NCI-H82 treated with DMSO at 0.1 percent for 48 hours (cell line): ENCODE results near the gene SEC61A2.
"Not testable (repeated sequence)": the region's sequence is repeated elsewhere in the genome, so short reads cannot be mapped to it uniquely, and the experiment has no call there.

ENCODE experiments used
- DNase-seq: peaks from one replicate; lab custom pipeline; 2025; ENCODE audit not compliant: unreplicated experiment; lab: John Stamatoyannopoulos, UW

SEC61A2 gene

DNA sequence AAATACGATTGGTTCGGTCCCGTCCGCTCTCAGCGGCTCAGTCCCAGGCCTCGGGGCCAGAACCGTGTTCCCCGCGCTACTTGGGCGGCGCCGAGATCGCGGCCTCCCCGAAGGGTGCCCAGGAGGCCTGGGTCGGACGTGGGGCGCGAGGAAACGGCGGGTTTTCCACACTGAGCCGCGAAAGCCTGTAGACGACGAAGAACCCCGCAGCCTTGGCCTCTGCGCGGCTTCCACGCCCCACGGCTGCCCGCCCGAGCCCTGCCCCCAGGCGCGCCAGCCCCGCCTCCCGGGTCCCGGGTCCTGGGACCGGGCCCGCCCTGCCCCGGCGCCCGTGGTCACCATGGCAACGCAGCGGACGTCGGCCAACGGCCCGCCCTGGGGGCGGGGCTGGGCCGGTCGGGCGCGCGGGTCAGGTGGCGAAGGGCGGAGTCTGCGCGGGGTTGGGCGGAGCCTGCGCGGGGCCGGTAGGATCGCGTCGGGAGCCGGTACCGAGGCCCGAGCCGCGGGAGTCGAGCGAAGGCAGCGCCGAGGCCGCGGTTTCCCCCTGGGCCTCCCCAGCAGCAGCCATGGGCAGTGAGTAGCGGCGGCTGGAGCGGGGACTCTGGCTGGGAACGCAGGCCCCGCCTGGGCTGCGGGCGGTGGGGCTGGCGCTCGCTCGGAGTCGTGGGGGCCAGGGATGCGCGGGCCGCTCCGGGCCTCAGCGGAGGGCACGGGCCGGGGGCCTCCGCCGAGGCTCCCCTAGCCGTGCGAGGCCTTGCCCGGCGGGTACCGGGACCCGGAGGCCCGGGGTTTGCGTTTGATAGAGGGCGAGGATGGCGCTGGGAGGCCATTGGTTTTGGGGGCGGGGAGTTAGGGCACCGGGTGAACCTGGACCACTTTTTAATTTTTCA is at the start of gene SEC61A2:
Gene SEC61A2, plus strand, starts transcription at position 456 of the 890 bp plus-strand sequence. Its CDS starts 111 bp downstream, at position 567.
- DNase-seq: peak; percentile 39

- DNase-seq: no peak
Observed at GRCh38 chr10:12081470-12081869, 48.0 kb upstream of the SEC61A2 start.

GRCh38 chr10:12081879-12082557 is 47.5 kb upstream of the SEC61A2 start:
- DNase-seq: no peak

DNA sequence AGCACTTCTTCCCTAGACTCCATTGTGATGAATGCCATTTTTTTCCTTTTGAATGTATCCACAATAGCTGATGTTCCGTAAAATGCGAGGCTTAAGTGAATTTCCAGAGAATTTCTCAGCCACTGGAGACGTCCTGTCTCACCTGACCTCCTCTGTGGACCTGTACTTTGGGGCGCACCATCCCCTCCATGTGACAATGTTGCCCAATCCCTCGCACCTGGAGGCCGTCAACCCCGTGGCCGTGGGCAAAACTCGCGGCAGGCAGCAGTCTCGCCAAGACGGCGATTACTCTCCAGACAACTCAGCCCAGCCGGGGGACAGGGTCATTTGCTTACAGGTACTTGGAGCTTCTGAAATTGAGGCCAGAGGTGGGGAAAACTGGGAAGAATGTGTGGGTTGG is 40.6 kb upstream of the SEC61A2 start:
- DNase-seq: no peak

DNA sequence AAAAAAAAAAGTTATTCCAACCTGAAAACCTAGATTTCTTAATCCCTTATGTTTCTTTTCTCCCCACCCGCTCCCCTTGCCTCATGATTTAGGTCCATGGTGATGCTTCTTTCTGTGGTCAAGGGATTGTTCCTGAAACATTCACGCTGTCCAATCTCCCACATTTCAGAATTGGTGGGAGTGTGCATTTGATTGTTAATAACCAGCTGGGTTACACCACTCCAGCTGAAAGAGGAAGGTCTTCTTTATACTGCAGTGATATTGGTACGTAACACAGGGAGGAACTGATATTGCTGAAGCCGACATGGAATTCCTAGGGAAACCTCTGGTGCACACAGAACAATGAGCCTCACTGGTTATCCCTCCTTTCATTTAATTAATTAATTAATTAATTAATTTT is 38.1 kb upstream of the SEC61A2 start:
- no peak for DNase-seq

GRCh38 chr10:12097361-12097760 is 32.1 kb upstream of the SEC61A2 start:
- not testable (repeated sequence) for DNase-seq

- no peak for DNase-seq
Observed at GRCh38 chr10:12097791-12098190, 31.7 kb upstream of the SEC61A2 start.

- DNase-seq: no peak
Observed at GRCh38 chr10:12098966-12099365, 30.5 kb upstream of the SEC61A2 start.

- DNase-seq: no peak
Observed at GRCh38 chr10:12103802-12104201, 25.7 kb upstream of the SEC61A2 start.

GRCh38 chr10:12107781-12108180 is 21.7 kb upstream of the SEC61A2 start:
- no peak for DNase-seq

- DNase-seq: no peak
Observed at GRCh38 chr10:12109286-12109685, 20.2 kb upstream of the SEC61A2 start.

GRCh38 chr10:12111528-12111927 is 17.9 kb upstream of the SEC61A2 start:
- no peak for DNase-seq

DNA sequence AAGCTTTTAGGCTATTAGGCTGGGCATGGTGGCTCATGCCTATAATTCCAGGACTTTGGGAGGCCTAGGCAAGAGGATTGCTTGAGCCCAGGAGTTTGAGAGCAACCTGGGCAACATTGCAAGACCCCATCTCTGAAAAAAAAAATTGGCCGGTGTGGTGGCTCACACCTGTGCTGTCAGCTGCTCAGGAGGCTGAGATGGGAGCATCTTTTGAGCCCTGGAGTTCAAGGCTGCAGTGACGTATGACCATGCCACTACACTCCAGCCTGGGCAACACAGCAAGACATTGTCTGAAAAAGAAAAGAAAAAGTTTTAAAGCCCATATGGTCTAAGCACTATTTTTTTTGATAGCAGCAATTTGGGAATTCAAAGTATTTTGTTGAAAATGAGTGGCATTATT is 15.8 kb upstream of the SEC61A2 start:
- DNase-seq: no peak

- DNase-seq: no peak
Observed at GRCh38 chr10:12121673-12122072, 7.8 kb upstream of the SEC61A2 start.

DNA sequence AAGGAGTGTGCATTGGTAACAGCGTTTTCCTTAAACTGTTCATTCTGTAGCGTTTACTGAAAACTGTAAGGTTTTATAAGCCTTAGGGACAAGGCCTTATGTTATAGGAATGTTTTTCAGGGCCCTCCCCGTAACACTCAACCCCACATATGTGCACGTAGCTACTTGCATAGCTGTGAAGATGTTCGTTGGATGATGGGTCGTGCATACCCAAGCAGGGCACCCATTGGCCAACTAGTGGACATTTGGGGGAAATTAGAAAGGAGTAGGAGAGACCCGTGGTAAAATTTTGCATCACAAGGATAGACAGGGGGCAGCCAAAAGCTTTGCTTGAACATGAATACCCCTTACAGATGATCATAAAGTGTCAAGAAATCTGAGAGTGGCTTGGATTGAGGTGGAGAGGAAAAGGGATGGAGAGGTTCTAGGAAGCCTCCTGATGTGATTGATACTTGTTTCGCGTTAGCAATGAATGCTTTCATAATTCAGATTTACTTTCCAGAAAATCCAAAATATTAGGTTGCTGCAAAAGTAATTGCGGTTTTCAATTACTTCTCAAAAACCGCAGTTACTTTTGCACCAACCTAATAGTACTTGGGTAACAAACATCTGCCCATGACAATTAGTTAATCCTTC is 878 bp downstream of the SEC61A2 start:
- peak; percentile 22 for DNase-seq

- no peak for DNase-seq
Observed at GRCh38 chr10:12135631-12136030, 6.2 kb downstream of the SEC61A2 start.

GRCh38 chr10:12140038-12140437 is 10.6 kb downstream of the SEC61A2 start:
- no peak for DNase-seq

GRCh38 chr10:12144538-12144937 is 15.1 kb downstream of the SEC61A2 start:
- no peak for DNase-seq

GRCh38 chr10:12150163-12150562 is 20.7 kb downstream of the SEC61A2 start:
- DNase-seq: no peak

DNA sequence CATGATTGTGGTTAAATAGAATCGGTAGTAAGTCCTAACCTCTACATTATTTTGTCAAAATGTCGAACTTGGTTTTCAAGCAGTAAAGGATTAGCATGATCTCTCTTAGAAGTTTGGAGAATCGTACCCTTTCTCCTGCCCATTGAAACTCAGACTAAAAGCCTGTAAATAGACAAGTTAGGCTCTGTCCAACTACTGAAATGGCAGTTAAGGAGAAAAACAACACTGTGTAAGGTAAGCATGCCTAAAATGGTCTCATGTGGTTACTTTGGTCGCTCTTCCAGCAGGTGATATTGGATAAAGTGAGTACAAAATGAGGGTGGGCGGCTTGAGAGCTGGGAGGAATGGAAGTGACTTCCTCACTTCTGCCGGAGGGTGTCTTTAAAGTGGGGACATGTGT is 25.0 kb downstream of the SEC61A2 start:
- no peak for DNase-seq

DNA sequence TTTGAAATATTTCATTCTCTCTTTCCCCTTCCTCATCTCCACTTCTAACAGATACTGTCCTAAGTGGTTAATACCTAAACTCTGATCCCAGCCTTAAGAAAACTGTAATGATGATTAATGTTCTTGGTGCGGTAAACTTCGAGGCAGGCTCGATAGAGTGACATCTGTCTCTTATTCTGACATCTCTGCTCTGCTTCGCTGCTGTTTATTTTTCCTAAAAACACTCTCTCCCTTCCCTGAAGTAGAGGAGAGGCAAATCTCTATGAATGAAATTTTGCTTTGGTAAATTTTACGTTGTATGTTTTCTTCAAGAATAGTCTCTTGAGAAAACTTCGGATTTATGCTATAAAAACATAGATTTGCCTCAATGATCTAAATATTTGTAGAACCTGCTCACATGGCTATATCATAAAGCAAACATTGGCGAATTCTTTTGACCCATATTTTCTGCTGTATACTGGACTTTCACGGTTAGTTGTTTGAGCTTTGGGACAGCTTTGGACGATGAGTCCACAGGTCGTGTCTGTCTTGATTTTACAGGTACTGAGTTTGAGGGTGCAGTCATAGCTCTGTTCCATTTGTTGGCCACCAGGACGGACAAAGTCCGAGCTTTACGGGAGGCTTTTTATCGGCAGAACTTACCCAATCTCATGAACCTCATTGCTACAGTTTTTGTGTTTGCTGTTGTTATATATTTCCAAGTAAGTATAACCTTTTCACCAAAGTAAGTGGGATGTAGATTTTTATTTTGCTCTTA is 27.1 kb downstream of the SEC61A2 start:
- DNase-seq: no peak
